ENCODE results near the gene STX11.

Gene STX11

DNA sequence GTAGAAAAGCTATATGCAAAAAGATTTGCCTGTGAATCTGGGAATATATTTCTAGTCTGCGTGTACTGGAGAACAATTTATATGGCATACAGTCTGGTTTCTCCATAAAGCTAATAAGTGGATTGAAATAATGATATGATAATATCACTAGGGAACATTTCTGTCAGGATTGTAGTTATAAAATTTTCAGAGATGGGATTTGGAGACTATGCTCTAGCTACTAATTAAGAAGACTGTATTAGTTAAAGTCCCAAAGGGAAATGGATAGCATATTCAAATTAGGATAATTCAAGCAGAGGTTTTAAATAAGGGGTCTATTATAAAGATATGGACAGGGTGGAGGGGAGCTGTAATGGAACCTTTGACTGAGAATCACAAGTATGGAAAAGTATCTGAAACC, 7.2 kb upstream of the STX11 start:
- no peak for DNase-seq

DNA sequence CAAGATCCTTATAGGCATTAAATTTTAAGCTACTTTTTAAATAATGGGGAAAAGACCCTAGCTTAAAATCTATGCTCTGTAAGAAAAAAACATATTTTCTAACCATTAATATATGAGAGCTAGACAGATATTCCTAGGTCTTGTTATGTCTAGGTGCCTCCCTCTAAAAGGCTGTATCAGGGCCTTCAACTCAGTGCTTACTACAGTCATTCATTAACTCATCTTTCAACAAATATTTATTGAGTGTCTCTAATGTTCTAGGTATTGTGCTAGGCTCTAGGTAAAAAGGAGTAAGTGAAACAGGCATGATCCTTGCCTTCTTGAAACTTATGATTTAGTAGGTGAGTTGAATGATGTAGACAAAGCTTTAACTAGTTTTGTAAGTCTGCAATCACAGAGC, 6.4 kb upstream of the STX11 start:
- no peak for DNase-seq

DNA sequence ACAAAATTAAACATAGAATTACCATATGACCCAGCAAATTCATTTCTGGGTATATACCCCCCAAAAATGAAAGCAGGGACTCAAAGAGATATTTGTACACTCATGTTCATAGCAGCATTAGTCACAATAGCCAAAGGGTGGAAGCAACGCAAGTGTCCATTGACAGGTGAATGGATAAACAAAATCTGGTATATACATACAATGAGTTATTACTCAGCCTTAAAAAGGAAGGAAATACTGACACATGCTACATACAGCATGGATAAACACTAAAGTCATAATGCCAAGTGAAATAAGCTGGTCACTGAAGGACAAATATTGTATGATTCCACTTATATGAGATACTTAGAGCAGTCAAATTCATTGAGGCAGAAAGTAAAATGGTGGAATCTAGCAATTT, 5.3 kb upstream of the STX11 start:
- DNase-seq = no peak

DNA sequence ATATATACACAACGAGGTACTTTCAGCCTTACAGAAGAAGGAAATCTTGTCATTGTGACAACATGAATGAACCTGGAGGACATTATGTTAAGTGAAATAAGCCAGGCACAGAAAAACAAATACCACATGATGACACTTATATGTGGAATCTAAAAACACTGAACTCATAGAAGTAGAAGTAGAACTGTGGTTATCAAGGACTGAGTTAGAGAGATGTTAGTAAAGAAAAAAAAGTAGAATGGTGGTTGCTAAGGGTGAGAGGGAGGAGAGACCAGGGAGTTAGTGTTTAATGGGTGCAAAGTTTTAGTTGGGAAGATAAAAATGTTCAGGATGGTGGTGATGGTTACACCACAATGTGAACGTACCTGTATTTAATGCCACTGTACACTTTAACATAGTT, 4.8 kb upstream of the STX11 start:
- no peak for DNase-seq

DNA sequence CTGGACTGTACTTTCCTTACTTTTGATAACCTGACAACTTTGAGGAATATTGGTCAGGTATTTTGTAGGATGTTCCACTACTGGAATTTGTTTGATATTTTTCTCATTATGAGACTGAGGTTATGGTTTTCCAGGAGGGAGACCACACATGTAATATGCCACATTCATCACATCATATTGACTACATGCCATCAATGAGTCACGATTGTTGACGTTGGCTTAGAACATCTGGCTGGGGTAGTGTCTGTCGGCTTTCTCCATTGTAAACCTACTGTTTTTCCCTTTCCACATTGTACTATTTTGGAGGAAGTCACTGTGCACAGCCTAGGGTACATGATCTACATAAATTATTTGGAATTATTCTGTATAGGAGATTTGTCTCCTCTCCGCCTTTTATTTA, 1.4 kb upstream of the STX11 start:
- no peak for DNase-seq

DNA sequence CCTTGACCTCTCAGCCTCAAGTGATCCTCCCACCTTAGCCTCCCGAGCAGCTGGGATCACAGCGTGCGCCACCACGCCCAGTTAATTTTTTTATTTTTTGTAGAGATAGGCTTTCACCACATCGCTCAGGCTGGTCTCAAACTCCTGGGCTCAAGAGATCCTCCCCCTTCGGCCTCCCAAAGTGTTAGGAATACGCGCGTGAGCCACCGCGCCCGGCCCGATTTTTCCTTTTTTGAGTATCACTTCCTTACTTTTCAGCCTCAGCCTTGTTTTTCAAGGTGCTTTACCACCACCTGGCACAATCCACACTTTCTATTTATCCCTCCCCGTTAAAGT, 791 bp upstream of the STX11 start:
- no peak for DNase-seq

DNA sequence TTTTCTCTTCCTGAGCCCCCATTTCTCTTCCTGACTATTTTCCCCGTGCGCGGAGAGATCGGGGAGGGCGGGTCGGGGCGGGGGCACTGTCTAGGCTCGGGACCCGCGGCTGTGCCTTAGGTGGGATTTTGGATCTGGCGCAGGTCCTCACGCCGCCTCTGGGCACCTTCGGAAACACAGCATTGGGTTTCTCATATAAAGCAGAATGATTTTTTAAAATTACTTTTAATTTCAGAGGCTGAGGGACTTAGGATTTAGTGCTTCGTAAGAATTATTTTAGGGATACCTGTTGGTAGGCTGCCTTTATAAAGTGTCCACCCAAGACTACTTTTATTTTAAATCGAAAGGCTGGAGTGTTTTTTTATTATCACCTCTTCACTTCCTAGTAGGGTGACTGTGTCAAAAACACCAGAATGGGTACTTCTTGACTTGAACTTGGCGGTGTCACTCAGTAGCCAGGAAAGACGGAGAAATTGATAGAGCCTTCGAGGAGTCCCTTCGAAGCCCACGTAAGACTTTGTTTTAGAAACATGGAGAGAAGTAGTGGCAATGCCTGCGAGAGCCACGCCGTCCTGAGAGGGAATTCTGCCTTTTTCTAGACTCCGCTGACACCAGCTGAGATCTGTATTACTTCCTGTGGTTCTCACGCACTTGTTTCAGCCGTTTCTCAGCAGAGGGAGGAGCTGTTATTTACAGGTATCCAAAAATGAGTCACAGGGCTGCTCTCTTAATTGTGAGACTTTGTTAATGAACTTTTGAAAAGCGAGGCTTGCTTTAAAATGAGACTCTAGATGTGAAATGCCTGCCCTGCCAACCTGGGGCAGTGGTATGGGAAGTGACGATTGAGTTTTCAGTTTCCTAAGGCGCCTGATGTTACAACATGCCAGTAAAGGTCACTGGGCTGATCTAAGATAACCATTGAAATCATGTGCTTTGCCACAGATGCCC, 667 bp downstream of the STX11 start:
- peak; percentile 94 to 96 for DNase-seq

DNA sequence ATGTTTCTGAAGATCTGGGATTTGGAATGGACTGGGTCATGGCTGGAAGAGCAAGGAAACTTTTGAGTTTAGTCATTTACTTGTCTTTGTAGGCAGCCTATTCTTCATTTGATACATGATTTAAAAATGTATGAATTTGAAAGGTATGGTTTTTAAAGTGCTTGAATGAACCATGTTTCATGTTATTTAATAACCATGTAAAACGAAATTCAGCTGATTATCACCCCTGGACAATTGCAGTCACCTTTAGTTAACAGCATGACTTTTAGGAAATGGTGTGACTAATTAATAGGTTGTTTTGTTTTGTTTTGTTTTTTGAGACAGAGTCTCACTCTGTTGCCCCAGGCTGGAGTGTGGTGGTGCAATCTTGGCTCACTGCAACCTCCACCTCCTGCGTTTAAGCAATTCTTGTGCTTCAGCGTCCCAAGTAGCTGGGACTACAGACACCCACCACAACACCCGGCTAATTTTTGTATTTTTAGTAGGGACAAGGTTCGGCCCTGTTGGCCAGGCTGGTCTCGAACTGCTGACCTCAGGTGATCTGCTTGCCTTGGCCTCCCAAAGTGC, 2.1 kb downstream of the STX11 start:
- peak; percentile 68 to 72 for DNase-seq

DNA sequence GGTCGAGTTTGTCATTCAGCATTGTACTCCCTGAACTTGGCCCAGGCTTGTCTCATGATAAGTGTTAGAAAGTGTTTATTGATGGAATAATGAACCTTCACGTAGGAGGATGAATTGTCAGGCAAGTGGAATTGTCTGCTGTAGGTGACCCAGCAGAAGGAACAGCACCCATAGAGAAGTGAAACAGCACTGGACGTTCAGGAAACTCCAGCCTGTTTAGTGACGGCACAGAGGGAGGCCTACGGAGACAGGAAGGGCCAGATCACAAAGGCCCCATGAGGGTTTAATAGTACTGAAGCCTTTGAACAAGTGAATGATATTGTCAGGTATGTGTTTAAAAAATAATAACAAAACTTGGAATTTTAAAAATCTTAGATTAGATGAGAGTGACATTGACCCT, 2.9 kb downstream of the STX11 start:
- DNase-seq = no peak

DNA sequence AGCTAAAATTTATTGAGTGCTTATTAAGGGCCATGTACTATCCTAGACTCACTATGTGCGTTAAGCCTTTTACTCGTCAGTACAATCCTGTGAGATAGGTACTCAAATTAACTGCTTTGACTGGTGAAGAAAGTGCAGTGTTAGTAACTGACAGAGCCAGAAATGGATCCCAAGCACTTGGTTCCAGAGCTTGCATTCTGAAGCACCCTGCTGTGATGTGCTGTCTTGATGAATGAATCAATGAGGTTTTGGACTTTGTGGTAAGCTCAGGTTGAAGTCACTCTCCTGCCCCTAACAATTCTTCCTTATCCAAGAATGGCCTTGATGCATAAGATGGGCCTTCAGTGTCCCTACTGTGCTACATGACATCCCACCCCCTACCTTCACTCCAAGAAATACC, 3.7 kb downstream of the STX11 start:
- no peak for DNase-seq

DNA sequence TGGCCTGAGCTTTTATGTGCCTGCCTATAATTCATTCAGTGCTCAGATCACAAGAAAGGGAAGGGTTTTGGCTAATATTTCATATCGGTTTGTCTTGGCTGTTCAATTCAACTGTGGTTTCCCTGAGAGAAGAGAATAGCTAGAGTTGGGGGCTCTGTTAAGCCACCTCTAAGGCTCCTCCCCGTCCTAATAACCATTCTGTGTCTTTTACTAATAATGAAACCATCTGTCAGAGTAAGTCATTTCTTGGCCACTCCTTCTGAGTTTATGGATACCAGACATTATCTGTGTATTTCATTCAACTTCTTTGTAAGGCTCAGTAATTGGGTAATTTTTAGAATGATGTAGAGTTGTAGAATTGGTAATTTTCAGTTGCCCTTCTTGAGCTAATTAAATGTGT, 5.2 kb downstream of the STX11 start:
- DNase-seq = no peak

DNA sequence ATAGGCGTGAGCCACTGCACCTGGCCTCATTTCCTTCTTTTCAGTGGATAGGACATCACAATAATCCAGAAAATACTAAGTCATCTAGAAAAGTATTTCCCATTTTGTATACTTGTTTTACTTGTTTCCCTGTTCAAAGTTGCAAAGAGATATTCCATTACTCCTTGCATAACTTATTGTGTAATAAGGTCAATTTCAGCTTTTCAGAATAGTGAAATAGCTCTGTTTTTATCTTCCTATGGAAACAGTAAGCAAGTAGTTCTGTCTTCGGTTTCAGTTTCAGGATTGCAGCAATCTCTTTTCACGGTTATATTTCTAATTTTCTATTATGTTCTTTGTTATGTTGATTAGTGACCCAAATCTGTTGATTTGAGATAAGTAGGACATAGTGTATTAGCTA, 6.0 kb downstream of the STX11 start:
- peak; percentile 87 to 89 for DNase-seq

DNA sequence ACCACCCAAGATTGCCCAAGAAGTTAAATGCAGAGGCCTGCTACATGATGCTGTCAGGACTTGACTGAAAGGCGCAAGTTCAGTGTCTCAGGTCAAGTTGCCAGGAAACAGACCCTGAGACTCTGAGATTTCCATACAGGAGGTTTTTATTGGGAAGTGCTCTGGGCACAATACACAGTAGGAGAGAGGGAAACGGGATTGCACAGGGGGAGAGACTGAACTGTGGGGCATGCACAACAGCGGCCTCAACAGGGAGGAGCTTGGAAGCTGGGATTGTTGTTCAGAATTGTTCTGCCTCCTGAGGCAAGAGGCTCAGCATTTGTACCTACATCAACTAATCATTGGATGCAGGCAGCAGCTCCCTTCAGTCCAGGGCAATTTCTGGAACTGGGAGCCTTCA, 6.7 kb downstream of the STX11 start:
- DNase-seq = no peak

DNA sequence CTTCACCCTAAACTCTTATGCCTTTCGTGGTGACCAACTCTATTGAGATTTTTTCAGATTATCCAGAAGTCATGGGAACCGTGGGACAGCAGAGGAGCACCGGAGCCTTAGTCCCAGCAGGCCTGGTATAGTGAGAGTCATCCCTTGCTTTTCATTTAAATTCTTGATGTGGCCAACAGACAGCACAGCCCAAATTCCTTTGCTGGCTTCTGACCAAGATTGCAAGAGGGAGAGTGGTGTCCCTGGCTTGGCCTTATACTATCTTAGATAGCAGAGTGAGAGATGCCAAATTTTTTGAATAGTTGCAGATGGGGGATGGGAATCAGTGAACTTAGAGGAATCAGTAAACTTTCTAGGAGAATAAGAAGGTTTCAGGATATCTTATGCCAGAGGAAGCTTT, 7.8 kb downstream of the STX11 start:
- no peak for DNase-seq

DNA sequence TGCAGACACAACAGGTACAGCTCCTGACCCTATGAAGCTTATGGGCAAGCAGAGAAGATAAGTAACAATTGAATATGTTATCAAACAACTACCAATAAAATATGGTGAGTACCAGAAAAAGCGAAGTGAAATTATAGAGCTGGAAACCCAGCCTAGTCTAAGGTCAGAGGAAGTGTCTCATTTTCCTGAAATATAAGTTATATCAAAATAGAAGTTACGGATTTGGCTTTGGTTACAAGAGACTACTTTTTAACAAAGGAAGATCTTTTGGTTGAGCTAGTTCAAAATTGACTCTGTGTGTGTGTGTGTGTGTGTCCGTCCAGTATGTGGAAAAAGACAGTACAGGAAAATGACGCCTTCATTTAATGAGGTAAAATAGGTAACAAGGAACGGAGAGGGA, 8.9 kb downstream of the STX11 start:
- DNase-seq = no peak

DNA sequence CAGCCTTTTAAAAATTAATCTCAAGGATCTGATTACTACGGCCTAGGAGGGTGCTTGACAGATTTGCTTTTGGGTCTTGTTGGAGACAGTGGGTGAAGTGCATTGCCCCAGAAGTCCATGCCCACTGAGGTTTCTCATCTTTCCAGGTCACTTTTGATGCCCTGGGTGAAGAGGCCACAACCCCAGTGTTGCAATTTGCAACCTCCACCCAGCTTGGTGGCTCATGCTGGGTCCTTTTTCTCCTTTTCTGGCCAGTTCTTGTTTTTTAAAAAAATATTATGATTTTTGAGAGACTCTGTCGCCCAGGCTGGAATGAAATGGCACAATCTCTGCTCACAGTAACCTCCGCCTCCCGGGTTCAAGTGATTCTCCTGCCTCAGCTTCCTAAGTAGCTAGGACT, 9.4 kb downstream of the STX11 start:
- DNase-seq = peak; percentile 16 to 17

DNA sequence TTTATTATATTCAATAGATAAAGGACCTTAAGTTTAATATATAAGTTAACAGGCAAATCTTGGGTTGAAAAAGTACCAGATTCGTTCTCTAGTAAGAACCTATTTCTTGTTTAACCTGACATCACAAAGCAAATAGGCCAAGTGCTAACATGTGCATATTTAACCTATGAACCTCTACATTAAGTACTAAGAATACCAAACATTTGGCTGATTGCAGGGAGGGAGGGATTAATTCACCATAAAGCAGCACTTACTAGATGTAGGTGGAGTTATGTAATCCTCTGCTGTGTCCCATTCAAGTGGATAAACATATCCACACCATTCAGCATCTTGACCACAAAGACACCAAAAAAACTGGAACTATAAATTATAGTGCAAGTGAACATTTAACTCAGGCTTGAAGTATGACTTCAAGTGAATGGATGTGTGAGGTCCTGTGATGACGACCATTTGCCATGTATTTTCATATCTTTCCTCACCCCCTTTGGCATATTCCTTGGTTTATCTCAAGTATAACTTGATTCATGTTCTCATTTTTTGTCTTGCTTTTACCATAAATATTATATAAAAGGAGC, 10.2 kb downstream of the STX11 start:
- DNase-seq = no peak

DNA sequence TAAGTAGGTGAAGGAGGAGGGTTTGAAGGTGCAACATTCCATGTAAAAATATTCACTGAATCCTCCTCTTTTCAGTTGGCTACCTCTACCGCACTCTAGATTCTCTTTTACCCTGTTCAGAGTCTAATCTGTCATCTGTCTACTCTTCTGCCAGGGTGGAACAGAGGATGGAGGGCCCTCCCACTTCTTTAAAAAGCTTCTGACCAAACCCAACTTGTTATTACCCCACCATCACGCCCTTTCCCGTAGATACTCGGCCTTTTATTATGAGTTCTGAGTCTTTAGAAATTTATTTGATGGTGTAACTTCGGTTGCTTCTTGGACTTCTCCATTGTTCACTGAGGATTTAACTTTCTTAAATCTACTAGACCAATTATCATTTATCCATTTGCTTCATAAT, 11.7 kb downstream of the STX11 start:
- no peak for DNase-seq

DNA sequence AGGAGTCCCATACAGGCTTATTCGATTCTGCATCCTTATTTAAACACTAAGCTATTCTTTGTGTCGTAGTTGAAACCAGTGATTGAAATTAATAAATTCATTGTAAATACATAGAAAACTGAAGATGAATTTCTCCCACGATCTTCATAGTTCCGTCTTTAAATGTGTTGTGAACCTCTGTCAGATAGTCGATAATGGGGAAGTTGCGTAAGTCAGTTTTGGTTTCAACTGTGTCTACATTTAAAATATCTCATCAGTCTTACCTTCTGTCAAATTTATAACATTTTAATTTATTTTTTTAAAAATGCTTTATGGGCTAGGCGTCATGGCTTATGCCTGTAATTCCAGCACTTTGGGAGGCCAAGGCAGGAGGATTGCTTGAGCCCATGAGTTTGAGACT, 12.7 kb downstream of the STX11 start:
- DNase-seq = peak; percentile 91 to 92

DNA sequence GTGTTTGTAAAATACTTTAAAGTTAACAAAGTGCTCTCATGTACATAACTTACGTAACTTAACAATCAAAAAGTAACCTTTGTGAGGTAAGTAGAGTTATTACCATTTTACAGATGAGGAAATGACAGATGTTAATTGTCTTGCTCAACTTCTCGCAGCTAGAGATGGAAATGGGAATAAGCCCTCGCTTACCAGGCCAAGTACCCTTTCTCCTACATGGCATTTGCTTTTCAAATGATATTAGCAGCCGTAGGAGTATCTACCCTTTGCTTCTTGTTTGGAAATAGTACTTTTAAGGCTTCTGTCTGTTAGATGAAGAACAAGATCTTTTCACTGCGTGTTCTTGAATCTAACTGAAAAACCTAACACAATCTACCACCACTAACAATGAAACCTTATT, 15.5 kb downstream of the STX11 start:
- DNase-seq = no peak

DNA sequence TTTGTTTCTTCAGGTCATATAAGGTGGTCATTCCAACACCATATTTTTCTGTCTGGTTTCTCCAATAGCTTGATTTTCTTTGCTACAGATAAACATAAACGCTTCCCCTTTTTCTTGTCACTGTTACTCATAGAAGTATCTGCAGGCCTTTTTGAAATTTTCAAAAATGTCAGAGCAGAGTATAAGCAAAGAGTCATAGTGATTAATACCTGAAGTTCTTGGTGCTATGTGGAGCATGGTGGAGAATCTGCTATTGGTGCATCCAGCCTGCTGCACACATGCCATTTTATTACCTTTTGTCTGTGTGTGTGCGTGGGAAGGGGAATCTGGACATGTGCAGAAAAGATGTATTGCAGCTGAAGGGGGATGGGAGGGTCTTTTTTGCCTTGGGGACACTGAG, 19.7 kb downstream of the STX11 start:
- no peak for DNase-seq

DNA sequence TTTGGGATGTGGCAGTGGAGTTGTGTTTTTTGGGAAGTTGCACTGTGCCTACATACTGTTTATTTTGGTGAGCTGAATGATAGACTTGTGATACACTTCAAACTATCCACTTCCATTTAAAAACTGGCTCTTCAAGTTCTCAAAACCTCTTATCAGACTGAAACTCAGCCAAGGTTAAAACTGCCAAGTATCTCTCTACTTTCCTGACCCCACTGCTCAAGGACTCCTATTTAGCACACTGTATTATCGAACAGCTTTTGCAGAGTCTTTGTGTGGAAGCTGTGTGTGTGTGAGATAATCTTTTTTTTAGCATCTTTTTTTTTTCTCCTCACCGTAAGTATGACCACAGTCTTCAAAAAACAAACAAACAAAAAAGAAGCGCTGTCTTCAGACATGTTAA, 21.1 kb downstream of the STX11 start:
- no peak for DNase-seq

DNA sequence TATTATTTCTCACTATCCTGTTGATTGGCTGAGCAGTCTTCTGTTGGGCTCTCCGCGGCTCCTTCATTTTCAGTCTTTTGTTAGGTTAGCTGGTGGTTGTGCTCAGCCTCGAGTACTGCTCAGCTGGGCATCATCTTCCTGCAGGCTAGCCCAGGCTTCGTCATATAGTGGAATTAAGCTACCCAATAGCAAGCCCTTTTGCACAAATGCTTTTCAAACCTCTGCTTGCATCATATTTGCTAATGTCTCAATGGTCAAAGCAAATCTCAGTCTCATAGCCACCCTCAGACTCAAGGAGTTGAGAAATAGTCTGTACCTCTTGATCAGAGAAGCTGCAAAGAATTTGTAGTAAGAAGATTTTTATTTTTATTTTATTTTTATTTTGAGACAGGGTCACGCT, 23.7 kb downstream of the STX11 start:
- no peak for DNase-seq

DNA sequence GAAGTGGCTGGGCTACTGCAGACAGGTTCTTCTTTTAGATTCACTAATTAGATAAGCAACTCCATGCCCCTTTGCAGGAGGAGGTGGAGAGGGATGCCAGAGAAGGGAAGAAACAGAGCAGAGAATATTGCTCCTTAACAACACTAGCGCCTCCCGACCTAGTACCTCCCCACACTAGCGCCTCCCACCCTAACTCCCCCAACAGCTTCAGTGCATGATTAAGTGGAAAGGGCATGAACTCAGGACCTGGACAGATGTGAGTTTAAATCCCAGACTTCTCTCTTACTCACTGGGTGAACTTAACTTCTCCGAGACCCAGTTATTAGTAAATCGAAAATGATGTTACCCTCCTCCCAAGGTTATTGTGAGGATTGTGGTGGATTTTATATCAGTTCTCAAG, 25.7 kb downstream of the STX11 start:
- no peak for DNase-seq

DNA sequence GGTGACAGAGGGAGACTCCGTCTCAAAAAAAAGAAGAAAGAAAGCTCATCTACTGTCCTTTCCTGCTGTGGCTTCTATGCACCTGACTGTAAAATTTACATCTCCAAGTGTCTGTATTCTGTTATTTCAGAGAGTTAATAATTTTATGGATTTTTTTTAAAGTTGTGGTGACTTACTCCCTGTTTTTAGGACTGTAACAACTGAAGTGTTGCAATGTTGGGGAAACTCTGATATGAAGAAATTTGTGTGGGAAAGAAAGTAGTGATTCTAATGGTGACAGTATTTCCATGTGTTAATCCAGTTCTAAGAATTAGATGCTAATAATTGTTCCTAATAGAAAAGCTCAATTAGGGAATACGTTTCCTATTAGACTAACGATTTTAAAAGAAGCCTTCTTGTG, 27.4 kb downstream of the STX11 start:
- DNase-seq = peak; percentile 32 to 46
